Osteoblast (primary cell): ENCODE data around the gene PCDHA5. TPM values are rescaled to one million over a fixed set of nuclear protein-coding genes. Genes with fewer than 3 reads are reported as not detected.

Experiments
- DNase-seq: peaks from one replicate; pipeline ENCODE4 v3.0.0; 2011; ENCODE audit warnings: low spot score, mixed read lengths; ENCODE audit not compliant: insufficient read length; ENCODE audit errors: missing footprints
- H2AFZ ChIP-seq: 2 replicates; pipeline ENCODE4 v1.6.0; 2011; ENCODE audit warnings: mild to moderate bottlenecking, low read length
- H3K27ac ChIP-seq: 2 replicates; pipeline ENCODE4 v1.5.1; 2011; ENCODE audit warnings: mild to moderate bottlenecking, low read depth, low read length, moderate library complexity
- H3K27me3 ChIP-seq: 2 replicates; pipeline ENCODE4 v1.6.0; 2012; ENCODE audit warnings: mild to moderate bottlenecking, control low read depth, inconsistent platforms, low read length, moderate library complexity; ENCODE audit not compliant: insufficient read depth
- H3K36me3 ChIP-seq: 2 replicates; pipeline ENCODE4 v1.5.1; 2011; ENCODE audit warnings: mild to moderate bottlenecking, low read length, control low read depth, moderate library complexity; ENCODE audit not compliant: insufficient read depth
- H3K4me1 ChIP-seq: 2 replicates; pipeline ENCODE4 v1.5.1; 2011; ENCODE audit warnings: mild to moderate bottlenecking, low read length, control low read depth, moderate library complexity; ENCODE audit not compliant: insufficient read depth
- H3K4me2 ChIP-seq: 2 replicates; pipeline ENCODE4 v1.6.0; 2011; ENCODE audit warnings: mild to moderate bottlenecking, low read length; ENCODE audit not compliant: insufficient read depth
- H3K4me3 ChIP-seq: fragments of 200-600 bp; sonication (generic); 3 replicates; pipeline ENCODE4 v1.5.1; 2012; ENCODE audit warnings: mild to moderate bottlenecking, low read length, inconsistent platforms; ENCODE audit not compliant: insufficient read depth
- H3K79me2 ChIP-seq: 2 replicates; pipeline ENCODE4 v1.6.0; 2012; ENCODE audit warnings: mild to moderate bottlenecking, low read length, control low read depth, inconsistent platforms; ENCODE audit not compliant: insufficient read depth
- H3K9me3 ChIP-seq: 2 replicates; pipeline ENCODE4 v1.5.1; 2011; ENCODE audit warnings: low read depth, low read length, control low read depth
- H4K20me1 ChIP-seq: 2 replicates; pipeline ENCODE4 v1.6.0; 2012; ENCODE audit warnings: mild to moderate bottlenecking, low read length, control low read depth; ENCODE audit not compliant: insufficient read depth
- CTCF ChIP-seq: IDR thresholded peaks from 2 replicates; pipeline ENCODE4 v1.5.1; 2011; ENCODE audit warnings: mild to moderate bottlenecking, low read depth, low read length, moderate library complexity; ENCODE audit errors: extremely low read depth
- total RNA-seq: library from RNA; depleted of rRNA; stranded (reverse); fragments of >200 nt; gene quantifications from 2 replicates; pipeline ENCODE4 v1.2.3, GENCODE V29; 2012

PCDHA5 gene
- total RNA-seq, 1 donor = under 0.01 TPM

DNA sequence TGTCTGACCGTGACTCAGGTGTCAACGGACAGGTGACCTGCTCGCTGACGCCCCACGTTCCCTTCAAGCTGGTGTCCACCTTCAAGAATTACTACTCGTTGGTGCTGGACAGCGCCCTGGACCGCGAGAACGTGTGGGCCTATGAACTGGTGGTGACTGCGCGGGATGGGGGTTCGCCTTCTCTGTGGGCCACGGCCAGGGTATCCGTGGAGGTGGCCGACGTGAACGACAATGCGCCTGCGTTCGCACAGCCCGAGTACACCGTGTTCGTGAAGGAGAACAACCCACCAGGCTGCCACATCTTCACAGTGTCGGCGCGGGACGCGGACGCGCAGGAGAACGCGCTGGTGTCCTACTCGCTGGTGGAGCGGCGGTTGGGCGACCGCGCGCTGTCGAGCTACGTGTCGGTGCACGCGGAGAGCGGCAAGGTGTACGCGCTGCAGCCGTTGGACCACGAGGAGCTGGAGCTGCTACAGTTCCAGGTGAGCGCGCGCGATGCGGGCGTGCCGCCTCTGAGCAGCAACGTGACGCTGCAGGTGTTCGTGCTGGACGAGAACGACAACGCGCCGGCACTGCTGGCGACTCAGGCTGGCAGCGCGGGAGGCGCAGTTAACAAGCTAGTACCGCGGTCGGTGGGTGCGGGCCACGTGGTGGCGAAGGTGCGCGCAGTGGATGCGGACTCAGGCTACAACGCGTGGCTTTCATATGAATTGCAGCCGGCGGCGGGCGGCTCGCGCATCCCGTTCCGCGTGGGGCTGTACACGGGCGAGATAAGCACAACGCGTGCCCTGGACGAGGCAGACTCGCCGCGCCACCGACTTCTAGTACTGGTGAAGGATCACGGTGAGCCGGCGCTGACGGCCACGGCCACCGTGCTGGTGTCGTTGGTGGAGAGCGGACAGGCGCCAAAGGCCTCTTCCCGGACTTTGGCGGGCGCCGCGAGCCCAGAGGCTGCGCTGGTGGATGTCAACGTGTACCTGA lies 49.1 kb downstream of the PCDHA5 start:
- Histone ChIP-seq H3K4me3 (no peak overlapping the region), H3K36me3 (no peaks in the 10 kb centered on the region), H3K27me3 (no peaks in the 10 kb centered on the region), H3K4me1 (no peaks in the 10 kb centered on the region), H3K27ac (no peak overlapping the region), H2AFZ (no peak overlapping the region), H3K79me2 (no peaks in the 10 kb centered on the region), H3K4me2 (no peak overlapping the region), H3K9me3 (no peaks in the 10 kb centered on the region), H4K20me1 (no peaks in the 10 kb centered on the region)
- TF ChIP-seq CTCF = no peak
- no peak for DNase-seq

Other genes with a start within 250 kb of the PCDHA5 start
- gene CD14, start 188.4 kb upstream of the PCDHA5 start, total RNA-seq = 1.8 and 4.0 TPM in 2 replicates
- gene TMCO6, start 182.2 kb upstream of the PCDHA5 start, total RNA-seq = 8.3 and 8.5 TPM in 2 replicates
- 29.7 and 30.6 TPM in 2 replicates for gene NDUFA2, start 174.0 kb upstream of the PCDHA5 start, total RNA-seq
- gene IK, start 173.8 kb upstream of the PCDHA5 start, total RNA-seq = 70.1 and 84.3 TPM in 2 replicates
- 30.8 and 32.1 TPM in 2 replicates for gene WDR55, start 156.7 kb upstream of the PCDHA5 start, total RNA-seq
- gene DND1, start 148.0 kb upstream of the PCDHA5 start, total RNA-seq = 0.59 TPM in 1 of 2 replicates, not detected in the other
- gene HARS1, start 130.2 kb upstream of the PCDHA5 start, total RNA-seq = 41.3 and 41.6 TPM in 2 replicates
- 28.6 and 31.5 TPM in 2 replicates for gene HARS2, start 130.2 kb upstream of the PCDHA5 start, total RNA-seq
- gene ZMAT2, start 121.2 kb upstream of the PCDHA5 start, total RNA-seq = 31.8 and 33.9 TPM in 2 replicates
- not detected in 2 replicates for gene PCDHA1, start 35.5 kb upstream of the PCDHA5 start, total RNA-seq
- gene PCDHA2, start 26.8 kb upstream of the PCDHA5 start, total RNA-seq = under 0.01 and 0.29 TPM in 2 replicates
- gene PCDHA3, start 20.6 kb upstream of the PCDHA5 start, total RNA-seq = 0.36 and 0.59 TPM in 2 replicates
- 0.72 and 0.88 TPM in 2 replicates for gene PCDHA4, start 14.5 kb upstream of the PCDHA5 start, total RNA-seq
- gene PCDHA6, start 6.3 kb downstream of the PCDHA5 start, total RNA-seq = 0.88 and 1.1 TPM in 2 replicates
- 0.59 and 0.72 TPM in 2 replicates for gene PCDHA7, start 12.7 kb downstream of the PCDHA5 start, total RNA-seq
- gene PCDHA8, start 19.6 kb downstream of the PCDHA5 start, total RNA-seq = 0.29 and 0.36 TPM in 2 replicates
- 0.29 and 0.36 TPM in 2 replicates for gene PCDHA9, start 26.8 kb downstream of the PCDHA5 start, total RNA-seq
- 0.36 and 0.59 TPM in 2 replicates for gene PCDHA10, start 34.3 kb downstream of the PCDHA5 start, total RNA-seq
- 0.29 and 0.36 TPM in 2 replicates for gene PCDHA11, start 47.3 kb downstream of the PCDHA5 start, total RNA-seq
- under 0.01 and 0.36 TPM in 2 replicates for gene PCDHA12, start 53.7 kb downstream of the PCDHA5 start, total RNA-seq
- gene PCDHA13, start 60.5 kb downstream of the PCDHA5 start, total RNA-seq = under 0.01 TPM in 2 replicates
- 0.29 and 0.36 TPM in 2 replicates for gene PCDHAC1, start 104.7 kb downstream of the PCDHA5 start, total RNA-seq
- 0.36 and 0.59 TPM in 2 replicates for gene PCDHAC2, start 144.9 kb downstream of the PCDHA5 start, total RNA-seq
- not detected in 2 replicates for gene PCDHB1, start 229.8 kb downstream of the PCDHA5 start, total RNA-seq